GM13977 (cell line): Measurements from ENCODE around the gene ACD.
A peak's percentile ranks its signal among the peaks of the same experiment; 100 is the strongest.

Experiments used
- DNase-seq: peaks from one replicate; pipeline ENCODE4 v3.0.0; 2012; ENCODE audit warnings: low spot score
- in situ Hi-C: fragments of 300-500 bp; cut with MboI; formaldehyde crosslinking; loops from one replicate; pipeline ENCODE4 v1.12.0; 2022; ENCODE audit warnings: low sequenced_read_pairs, low pct_unique_long_range_greater_than_20kb, mixed read lengths, inconsistent platforms; ENCODE audit not compliant: unreplicated experiment
- TF ChIP-seq, protein P1 (sequence below): IDR thresholded peaks from 2 replicates; pipeline ENCODE4 v1.5.1; 2012; ENCODE audit warnings: mild to moderate bottlenecking, control low read depth; ENCODE audit not compliant: insufficient read depth; ENCODE audit errors: extremely low read depth, missing control alignments

ACD gene

DNA sequence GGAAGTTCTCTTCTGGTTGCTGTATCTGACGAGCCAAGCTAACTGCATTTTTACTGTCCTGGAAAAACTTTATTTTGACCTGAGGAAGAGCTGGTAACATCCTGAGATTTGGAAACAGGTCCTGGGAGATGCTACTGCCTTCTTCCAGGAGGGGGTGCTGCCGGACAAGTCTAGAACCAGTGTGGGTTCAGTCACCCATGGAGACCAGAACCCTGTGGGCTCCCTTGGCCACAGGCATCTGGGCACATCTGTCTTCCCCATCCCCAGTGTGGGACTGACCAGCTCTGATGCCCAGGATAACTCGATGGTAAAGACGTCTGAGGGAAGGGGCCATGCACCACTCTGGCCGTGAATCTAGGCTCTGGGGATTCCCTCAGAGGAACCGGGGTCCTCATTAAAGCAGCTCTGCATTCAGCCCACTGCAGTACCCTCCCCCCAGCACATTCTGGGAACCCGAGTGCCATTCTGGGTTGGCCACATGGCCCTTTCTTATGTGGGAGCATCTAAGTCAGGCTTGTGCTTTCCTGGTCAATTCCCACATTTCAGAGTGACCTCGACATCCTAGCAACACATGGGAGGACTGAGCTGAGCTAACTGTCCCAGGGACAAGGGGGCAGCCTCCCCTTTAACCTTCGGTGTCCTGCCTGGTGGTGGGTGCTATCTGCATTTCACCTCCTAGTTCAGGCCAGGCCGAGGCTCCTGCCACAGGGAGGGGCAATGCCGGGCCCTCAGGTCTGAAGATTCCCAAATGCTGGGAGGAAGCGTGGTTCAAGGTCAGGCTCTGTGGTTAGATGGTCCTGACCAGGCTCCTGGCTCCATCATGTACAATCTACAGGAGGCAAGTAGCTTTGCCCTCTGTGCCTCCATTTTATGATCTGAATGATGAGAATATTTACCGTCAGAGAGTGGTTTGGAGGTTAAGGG is 12.9 kb upstream of the ACD start:
- TF ChIP-seq, protein P1, sequence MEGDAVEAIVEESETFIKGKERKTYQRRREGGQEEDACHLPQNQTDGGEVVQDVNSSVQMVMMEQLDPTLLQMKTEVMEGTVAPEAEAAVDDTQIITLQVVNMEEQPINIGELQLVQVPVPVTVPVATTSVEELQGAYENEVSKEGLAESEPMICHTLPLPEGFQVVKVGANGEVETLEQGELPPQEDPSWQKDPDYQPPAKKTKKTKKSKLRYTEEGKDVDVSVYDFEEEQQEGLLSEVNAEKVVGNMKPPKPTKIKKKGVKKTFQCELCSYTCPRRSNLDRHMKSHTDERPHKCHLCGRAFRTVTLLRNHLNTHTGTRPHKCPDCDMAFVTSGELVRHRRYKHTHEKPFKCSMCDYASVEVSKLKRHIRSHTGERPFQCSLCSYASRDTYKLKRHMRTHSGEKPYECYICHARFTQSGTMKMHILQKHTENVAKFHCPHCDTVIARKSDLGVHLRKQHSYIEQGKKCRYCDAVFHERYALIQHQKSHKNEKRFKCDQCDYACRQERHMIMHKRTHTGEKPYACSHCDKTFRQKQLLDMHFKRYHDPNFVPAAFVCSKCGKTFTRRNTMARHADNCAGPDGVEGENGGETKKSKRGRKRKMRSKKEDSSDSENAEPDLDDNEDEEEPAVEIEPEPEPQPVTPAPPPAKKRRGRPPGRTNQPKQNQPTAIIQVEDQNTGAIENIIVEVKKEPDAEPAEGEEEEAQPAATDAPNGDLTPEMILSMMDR = peak; percentile 87
- in situ Hi-C loops = loop anchor here (10.0 kb wide), 1 partner anchor 142 kb away; no protein-coding TSS in a partner anchor
- peak; percentile 88 for DNase-seq

DNA sequence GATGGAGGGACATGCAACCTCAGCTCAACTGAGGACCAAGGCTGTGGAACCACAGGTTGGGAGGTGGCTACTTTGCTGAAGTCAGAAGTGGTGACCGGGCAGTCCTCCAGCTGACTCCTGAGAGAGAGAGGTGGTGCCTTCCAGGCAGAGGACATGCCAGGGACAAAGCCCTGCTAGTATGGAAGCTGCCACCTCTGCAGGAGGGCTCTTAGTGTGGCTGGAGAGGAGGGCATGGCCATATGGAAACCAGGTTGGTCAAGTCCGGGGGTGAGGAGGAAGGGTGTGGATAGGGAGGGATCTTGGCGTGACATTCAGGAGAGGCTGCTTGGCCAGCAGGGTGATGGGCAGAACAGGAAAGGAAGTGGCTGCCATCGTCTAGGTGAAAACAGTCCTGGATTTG is 12.2 kb upstream of the ACD start:
- DNase-seq = peak; percentile 14
- TF ChIP-seq, protein P1 = no peak
- in situ Hi-C loops = loop anchor here (10.0 kb wide), 1 partner anchor 142 kb away; no protein-coding TSS in a partner anchor

DNA sequence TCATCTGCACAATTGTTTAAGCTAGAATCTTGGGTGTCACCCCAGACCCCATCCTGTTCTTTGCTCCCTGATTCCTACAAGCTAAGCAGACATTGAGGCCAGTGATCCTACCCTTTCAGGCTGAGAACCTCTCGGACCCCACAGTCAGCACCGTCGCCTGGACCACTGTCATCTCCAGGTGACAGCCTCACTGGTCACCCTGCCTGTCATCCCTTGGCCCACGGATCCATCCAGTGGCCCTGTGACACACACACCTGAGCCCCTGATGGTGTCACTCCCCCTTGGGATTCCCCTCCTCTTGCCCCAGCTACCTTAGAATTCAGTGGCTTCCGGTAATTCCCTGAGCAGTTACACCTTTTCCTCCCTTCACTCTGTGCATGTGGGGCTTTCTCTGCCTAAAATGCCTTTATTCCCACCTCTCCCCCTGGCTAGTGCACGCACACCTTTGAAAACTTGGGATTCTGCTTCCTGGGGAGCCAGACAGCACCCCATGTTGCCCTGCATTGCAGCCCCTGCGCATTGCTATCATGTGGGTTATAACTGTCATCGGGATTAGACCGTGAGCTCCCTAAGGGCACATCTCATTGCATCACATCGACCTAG is 9.5 kb upstream of the ACD start:
- in situ Hi-C loops = loop anchor here (10.0 kb wide), 1 partner anchor 145 kb away; no protein-coding TSS in a partner anchor

DNA sequence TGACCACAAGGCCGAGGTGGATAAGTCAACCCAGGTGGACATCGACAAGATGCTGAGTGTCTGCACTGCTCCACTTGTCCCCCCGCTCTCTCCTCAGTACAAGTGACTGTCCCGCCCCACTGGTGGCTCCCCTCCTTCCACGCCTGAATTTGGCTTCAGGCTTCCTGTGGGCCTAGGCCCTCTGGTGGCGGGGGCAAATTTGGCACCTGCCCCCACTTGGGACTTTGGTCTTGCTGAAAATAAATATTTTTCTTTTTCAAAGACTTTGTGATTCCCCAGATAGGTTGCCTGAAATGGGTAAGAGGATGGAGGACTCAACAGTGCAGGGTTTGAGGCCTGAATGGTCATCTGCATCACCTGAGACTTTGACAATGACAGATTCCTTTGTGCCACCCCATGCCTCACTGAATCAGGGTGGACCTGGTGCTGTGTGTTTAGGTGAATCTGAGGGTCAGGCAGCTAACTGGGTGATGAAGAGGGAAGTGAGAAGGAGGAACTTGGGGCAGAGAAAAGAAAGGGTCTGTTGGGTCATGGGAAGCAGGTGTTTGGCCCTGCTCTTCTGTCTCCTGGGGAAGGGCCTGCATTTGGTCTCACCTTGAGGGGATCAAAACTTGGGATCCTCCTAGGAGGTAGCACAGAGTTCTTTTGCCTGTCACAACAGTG is 8.6 kb upstream of the ACD start:
- in situ Hi-C loops = no loop called here
- TF ChIP-seq, protein P1 = peak; percentile 35
- DNase-seq = peak; percentile 42

More for the DNA sequence above, 9.5 kb upstream of the ACD start:
- TF ChIP-seq, protein P1 = no peak
- DNase-seq = no peak

DNA sequence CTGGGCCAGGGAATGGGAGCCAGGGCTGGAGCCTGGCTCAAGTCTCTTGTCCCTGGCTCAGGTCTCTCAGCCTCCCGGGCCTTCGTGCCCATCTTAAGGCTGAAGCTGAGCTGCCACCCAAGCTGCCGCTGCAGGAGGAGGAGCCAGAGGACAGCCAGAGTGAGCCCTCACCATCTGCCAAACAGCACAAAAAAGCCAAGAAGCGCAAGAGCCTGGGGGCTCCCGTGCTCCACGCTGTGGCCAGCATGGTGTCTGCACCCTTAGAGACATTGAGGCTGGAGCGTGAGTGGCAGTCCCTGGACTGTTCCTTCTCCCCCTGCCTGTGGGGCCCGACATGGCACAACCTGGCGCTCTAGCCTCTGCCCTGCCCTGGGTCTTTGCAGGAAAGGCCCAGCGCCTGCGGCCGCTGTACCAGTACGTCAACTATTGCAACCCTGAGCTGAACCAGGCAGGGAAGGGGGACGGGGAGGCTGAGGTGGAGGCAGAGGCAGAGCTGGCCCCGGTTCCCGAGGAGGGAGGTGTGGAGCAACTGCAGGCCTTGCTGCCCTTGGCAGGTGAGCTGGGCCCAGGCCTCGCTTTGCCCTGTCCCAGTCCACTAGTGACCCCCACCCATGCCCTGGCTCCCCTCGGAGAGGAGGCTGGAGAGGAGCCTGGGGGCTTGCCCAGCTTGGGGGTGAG is 7.9 kb upstream of the ACD start:
- in situ Hi-C loops = no loop called here

More for the DNA sequence above, 7.9 kb upstream of the ACD start:
- TF ChIP-seq, protein P1 = peak; percentile 88
- peak; percentile 93 for DNase-seq
